ENCODE results near the gene LYPD6B. TPM values are rescaled to one million over a fixed set of nuclear protein-coding genes. Genes with fewer than 3 reads are reported as not detected.

The LYPD6B gene
- total RNA-seq, 1 donor from 2014 or later, result 1.2 TPM

GRCh38 chr2:148994341-148994740, 44.2 kb upstream of the LYPD6B start:
- H3K27ac Mint-ChIP-seq (ENCODE audit: unreplicated experiment), result no peak overlapping the region
- H3K27me3 Mint-ChIP-seq (ENCODE audit: low read depth), result no peaks in the 10 kb centered on the region
- peaks cover 3% of the 10 kb centered on the region for H3K4me1 Mint-ChIP-seq (ENCODE audit: low read depth)
- H3K36me3 Mint-ChIP-seq (ENCODE audit: low read depth), result no peaks in the 10 kb centered on the region
- H3K4me3 Mint-ChIP-seq (ENCODE audit: unreplicated experiment), result no peak overlapping the region
- H3K9me3 Mint-ChIP-seq (ENCODE audit: low read depth), result no peaks in the 10 kb centered on the region
- no peak for DNase-seq (ENCODE audit: low spot score)
- TF ChIP-seq CTCF (IDR thresholded peaks at IDR 0.05), result no peak

GRCh38 chr2:148996805-148997204, 41.7 kb upstream of the LYPD6B start:
- no peaks in the 10 kb centered on the region for H3K27me3 Mint-ChIP-seq (ENCODE audit: low read depth)
- DNase-seq (ENCODE audit: low spot score), result no peak
- no peaks in the 10 kb centered on the region for H3K9me3 Mint-ChIP-seq (ENCODE audit: low read depth)
- H3K36me3 Mint-ChIP-seq (ENCODE audit: low read depth), result no peaks in the 10 kb centered on the region
- no peak overlapping the region for H3K4me3 Mint-ChIP-seq (ENCODE audit: unreplicated experiment)
- no peak for TF ChIP-seq CTCF (IDR thresholded peaks at IDR 0.05)
- no peak overlapping the region for H3K27ac Mint-ChIP-seq (ENCODE audit: unreplicated experiment)
- peaks cover 3% of the 10 kb centered on the region for H3K4me1 Mint-ChIP-seq (ENCODE audit: low read depth)

GRCh38 chr2:148998165-148998830, 40.2 kb upstream of the LYPD6B start:
- peaks cover 3% of the 10 kb centered on the region for H3K4me1 Mint-ChIP-seq (ENCODE audit: low read depth)
- H3K27ac Mint-ChIP-seq (ENCODE audit: unreplicated experiment), result no peak overlapping the region
- H3K9me3 Mint-ChIP-seq (ENCODE audit: low read depth), result no peaks in the 10 kb centered on the region
- no peak overlapping the region for H3K4me3 Mint-ChIP-seq (ENCODE audit: unreplicated experiment)
- DNase-seq (ENCODE audit: low spot score), result no peak
- no peaks in the 10 kb centered on the region for H3K27me3 Mint-ChIP-seq (ENCODE audit: low read depth)
- peaks cover 6% of the 10 kb centered on the region for H3K36me3 Mint-ChIP-seq (ENCODE audit: low read depth)
- TF ChIP-seq CTCF (IDR thresholded peaks at IDR 0.05), result no peak

- no peak overlapping the region for H3K4me3 Mint-ChIP-seq (ENCODE audit: unreplicated experiment)
- peaks cover 6% of the 10 kb centered on the region for H3K36me3 Mint-ChIP-seq (ENCODE audit: low read depth)
- no peak for TF ChIP-seq CTCF (IDR thresholded peaks at IDR 0.05)
- H3K9me3 Mint-ChIP-seq (ENCODE audit: low read depth), result no peaks in the 10 kb centered on the region
- H3K27ac Mint-ChIP-seq (ENCODE audit: unreplicated experiment), result no peak overlapping the region
- DNase-seq (ENCODE audit: low spot score), result no peak
- peaks cover 3% of the 10 kb centered on the region for H3K4me1 Mint-ChIP-seq (ENCODE audit: low read depth)
- no peaks in the 10 kb centered on the region for H3K27me3 Mint-ChIP-seq (ENCODE audit: low read depth)
Measured at GRCh38 chr2:148998831-148999200, 39.7 kb upstream of the LYPD6B start.

GRCh38 chr2:148999451-148999921, 39.0 kb upstream of the LYPD6B start:
- peaks cover 6% of the 10 kb centered on the region for H3K36me3 Mint-ChIP-seq (ENCODE audit: low read depth)
- no peak overlapping the region for H3K27ac Mint-ChIP-seq (ENCODE audit: unreplicated experiment)
- peaks cover 6% of the 10 kb centered on the region for H3K4me1 Mint-ChIP-seq (ENCODE audit: low read depth)
- DNase-seq (ENCODE audit: low spot score), result no peak
- H3K27me3 Mint-ChIP-seq (ENCODE audit: low read depth), result no peaks in the 10 kb centered on the region
- no peak for TF ChIP-seq CTCF (IDR thresholded peaks at IDR 0.05)
- no peak overlapping the region for H3K4me3 Mint-ChIP-seq (ENCODE audit: unreplicated experiment)
- H3K9me3 Mint-ChIP-seq (ENCODE audit: low read depth), result no peaks in the 10 kb centered on the region
